ENCODE data around the gene AMN. TPM values are rescaled to one million over a fixed set of nuclear protein-coding genes. Genes with fewer than 3 reads are reported as not detected.

The AMN gene
- polyA plus RNA-seq, 3 donors, result 0.09 TPM; not detected in 2

GRCh38 chr14:102909911-102910310 lies 12.6 kb upstream of the AMN start:
- no peak overlapping the region for H3K4me2 ChIP-seq (replicated peaks; ENCODE audit: extremely low read depth, low read length, poor library complexity, severe bottlenecking)
- DNase-seq, result no peak
- no peak overlapping the region for H3K27ac ChIP-seq (ENCODE audit: low read depth in 1 of 2, low read length in 2 of 2)
- no peaks in the 10 kb centered on the region for H3K9me3 ChIP-seq (replicated peaks in 1 of 2; ENCODE audit: control insufficient read depth in 1 of 2, insufficient read depth in 1 of 2, low read length in 2 of 2)
- no peak overlapping the region for H3K9ac ChIP-seq (ENCODE audit: insufficient read depth, low read length, poor library complexity, severe bottlenecking)
- no peaks in the 10 kb centered on the region for H3K79me2 ChIP-seq (ENCODE audit: insufficient read depth, low read length)
- H3K4me3 ChIP-seq (replicated peaks in 1 of 3; ENCODE audit: low read depth in 2 of 3, low read length in 3 of 3), result no peak overlapping the region
- H3K27me3 ChIP-seq (ENCODE audit: control insufficient read depth in 2 of 2, insufficient read depth in 2 of 2, low read length in 2 of 2), result no peaks in the 10 kb centered on the region
- H3K4me1 ChIP-seq (ENCODE audit: control insufficient read depth in 1 of 2, insufficient read depth in 2 of 2, low read length in 2 of 2), result no peaks in the 10 kb centered on the region
- peaks cover 23 to 55% of the 10 kb centered on the region in 2 donors for H3K36me3 ChIP-seq (replicated peaks in 1 of 2; ENCODE audit: control insufficient read depth in 1 of 2, insufficient read depth in 2 of 2, low read length in 2 of 2)
- intact Hi-C loops (cut with micrococcal nuclease), result no loop called here
- WGBS (ENCODE audit: insufficient coverage), result 95% methylated on average over 4 of the region's 10 CpGs
- Mint-ChIP-seq H3K4me3 (no peak overlapping the region), H3K9me3 (peaks cover 0 to 4% (median 0%) of the 10 kb centered on the region in 7 donors), H3K27ac (peak overlapping the region in 1 of 7 donors; percentile 26), H3K27me3 (ENCODE audit: low read depth in 3 of 3) (peaks cover 0 to 2% (median 0%) of the 10 kb centered on the region in 3 donors), H3K36me3 (peaks cover 33 to 53% of the 10 kb centered on the region in 2 donors), H3K4me1 (no peaks in the 10 kb centered on the region)
- H4K20me1 ChIP-seq (ENCODE audit: insufficient read depth, low read length), result peaks cover 49% of the 10 kb centered on the region
- H2AFZ ChIP-seq (ENCODE audit: insufficient read depth, low read depth, low read length, poor library complexity, severe bottlenecking), result no peak overlapping the region
- TF ChIP-seq CTCF (IDR thresholded peaks at IDR 0.05), result no peak

GRCh38 chr14:102910442-102910841 lies 12.0 kb upstream of the AMN start:
- WGBS (ENCODE audit: insufficient coverage), result 96% methylated on average over 18 of the region's 21 CpGs

More at GRCh38 chr14:102910442-102910841, 12.0 kb upstream of the AMN start:
- TF ChIP-seq CTCF (IDR thresholded peaks at IDR 0.05), result no peak
- Histone ChIP-seq H3K4me1 (ENCODE audit: control insufficient read depth in 1 of 2, insufficient read depth in 2 of 2, low read length in 2 of 2) (no peaks in the 10 kb centered on the region), H2AFZ (ENCODE audit: insufficient read depth, low read depth, low read length, poor library complexity, severe bottlenecking) (no peak overlapping the region), H4K20me1 (ENCODE audit: insufficient read depth, low read length) (peaks cover 49% of the 10 kb centered on the region), H3K9ac (ENCODE audit: insufficient read depth, low read length, poor library complexity, severe bottlenecking) (no peak overlapping the region), H3K4me2 (replicated peaks; ENCODE audit: extremely low read depth, low read length, poor library complexity, severe bottlenecking) (no peak overlapping the region), H3K27me3 (ENCODE audit: control insufficient read depth in 2 of 2, insufficient read depth in 2 of 2, low read length in 2 of 2) (no peaks in the 10 kb centered on the region), H3K27ac (ENCODE audit: low read depth in 1 of 2, low read length in 2 of 2) (no peak overlapping the region), H3K9me3 (replicated peaks in 1 of 2; ENCODE audit: control insufficient read depth in 1 of 2, insufficient read depth in 1 of 2, low read length in 2 of 2) (no peaks in the 10 kb centered on the region), H3K36me3 (replicated peaks in 1 of 2; ENCODE audit: control insufficient read depth in 1 of 2, insufficient read depth in 2 of 2, low read length in 2 of 2) (peaks cover 17 to 50% of the 10 kb centered on the region in 2 donors), H3K4me3 (replicated peaks in 1 of 3; ENCODE audit: low read depth in 2 of 3, low read length in 3 of 3) (no peak overlapping the region), H3K79me2 (ENCODE audit: insufficient read depth, low read length) (no peaks in the 10 kb centered on the region)
- Mint-ChIP-seq H3K27me3 (ENCODE audit: low read depth in 3 of 3) (peaks cover 0 to 2% (median 0%) of the 10 kb centered on the region in 3 donors), H3K36me3 (peaks cover 27 to 48% of the 10 kb centered on the region in 2 donors), H3K9me3 (peaks cover 0 to 4% (median 0%) of the 10 kb centered on the region in 7 donors), H3K4me1 (no peaks in the 10 kb centered on the region), H3K27ac (peak overlapping the region in 1 of 7 donors; percentile 33), H3K4me3 (peak overlapping the region in 1 of 2 donors; percentile 43)
- intact Hi-C loops (cut with micrococcal nuclease), result no loop called here
- no peak for DNase-seq

All from CD14-positive monocyte (primary cell).